Activated T-helper 2 cell treated with anti-CD3 and anti-CD28 coated beads, Interferon-gamma antibody, Interleukin-2, Interleukin-4, amounts not matched to agents 10 μg/mL and 5 μg/mL and 100 μg/mL, durations not matched to agents 14 hours and 24 hours and 36 hours (primary cell): ENCODE results near the gene BGLAP. TPM values are rescaled to one million over a fixed set of nuclear protein-coding genes. Genes with fewer than 3 reads are reported as not detected.
A peak's percentile ranks its signal among the peaks of the same experiment; 100 is the strongest.

Experiments used
- DNase-seq: peaks from one replicate; pipeline ENCODE4 v3.0.0; 2021; ENCODE audit warnings: low spot score
- H3K27ac Mint-ChIP-seq: one replicate; pipeline ENCODE4 v1.8.0; 2021; ENCODE audit warnings: mixed read lengths
- H3K27me3 Mint-ChIP-seq: one replicate; pipeline ENCODE4 v1.8.0; 2021; ENCODE audit warnings: low read depth, mixed read lengths
- H3K36me3 Mint-ChIP-seq: one replicate; pipeline ENCODE4 v1.8.0; 2021; ENCODE audit warnings: low read depth, mixed read lengths
- H3K4me1 Mint-ChIP-seq: one replicate; pipeline ENCODE4 v1.8.0; 2021; ENCODE audit warnings: low read depth, mixed read lengths
- H3K4me3 Mint-ChIP-seq: one replicate; pipeline ENCODE4 v1.8.0; 2021; ENCODE audit warnings: low read depth, mild to moderate bottlenecking, moderate library complexity, mixed read lengths
- H3K9me3 Mint-ChIP-seq: one replicate; pipeline ENCODE4 v1.8.0; 2021; ENCODE audit warnings: mixed read lengths
- intact Hi-C: fragments of 100-400 bp; cut with micrococcal nuclease; formaldehyde crosslinking; loops from one replicate; pipeline ENCODE4 v1.15.1; 2023
- total RNA-seq: library from RNA; stranded (reverse); gene quantifications from 2 replicates; pipeline ENCODE4 v1.2.3, GENCODE V29; 2022

BGLAP gene
- total RNA-seq, 1 donor from 2014 or later, result 2.2 TPM

GRCh38 chr1:156286061-156286460 is 44.1 kb downstream of the BGLAP start:
- no peak overlapping the region for H3K4me3 Mint-ChIP-seq
- intact Hi-C loops, result no loop called here
- H3K27me3 Mint-ChIP-seq, result no peaks in the 10 kb centered on the region
- H3K4me1 Mint-ChIP-seq, result peaks cover 19% of the 10 kb centered on the region
- DNase-seq, result no peak
- no peak overlapping the region for H3K27ac Mint-ChIP-seq
- H3K9me3 Mint-ChIP-seq, result no peaks in the 10 kb centered on the region
- peaks cover 21% of the 10 kb centered on the region for H3K36me3 Mint-ChIP-seq

- DNase-seq, result no peak
- Mint-ChIP-seq H3K4me1 (peaks cover 9% of the 10 kb centered on the region), H3K9me3 (no peaks in the 10 kb centered on the region), H3K4me3 (no peak overlapping the region), H3K36me3 (peaks cover 24% of the 10 kb centered on the region), H3K27ac (no peak overlapping the region), H3K27me3 (no peaks in the 10 kb centered on the region)
- intact Hi-C loops, result no loop called here
Observed at GRCh38 chr1:156289857-156290256, 47.9 kb downstream of the BGLAP start.

GRCh38 chr1:156291226-156292061 is 49.5 kb downstream of the BGLAP start:
- intact Hi-C loops, result no loop called here
- Mint-ChIP-seq H3K27ac (peak overlapping the region; percentile 66), H3K36me3 (peaks cover 17% of the 10 kb centered on the region), H3K9me3 (no peaks in the 10 kb centered on the region), H3K27me3 (no peaks in the 10 kb centered on the region), H3K4me3 (peak overlapping the region; percentile 45), H3K4me1 (peaks cover 15% of the 10 kb centered on the region)
- no peak for DNase-seq

Other genes starting within 250 kb of the BGLAP start
- gene SSR2, start 221.2 kb upstream of the BGLAP start, total RNA-seq, result 227 and 239 TPM in 2 replicates
- gene UBQLN4, start 188.4 kb upstream of the BGLAP start, total RNA-seq, result 71.3 and 73.3 TPM in 2 replicates
- gene LAMTOR2, start 187.4 kb upstream of the BGLAP start, total RNA-seq, result 71.0 and 72.5 TPM in 2 replicates
- gene RAB25, start 181.0 kb upstream of the BGLAP start, total RNA-seq, result 0.18 and 0.21 TPM in 2 replicates
- gene MEX3A, start 159.7 kb upstream of the BGLAP start, total RNA-seq, result 1.2 and 1.6 TPM in 2 replicates
- 246 and 247 TPM in 2 replicates for gene LMNA, start 127.5 kb upstream of the BGLAP start, total RNA-seq
- gene SEMA4A, start 88.6 kb upstream of the BGLAP start, total RNA-seq, result 128 and 132 TPM in 2 replicates
- gene SLC25A44, start 48.1 kb upstream of the BGLAP start, total RNA-seq, result 62.6 and 63.7 TPM in 2 replicates
- gene PMF1, start 29.2 kb upstream of the BGLAP start, total RNA-seq, result 115 and 117 TPM in 2 replicates
- 5.8 and 7.1 TPM in 2 replicates for gene PAQR6, start 5.9 kb downstream of the BGLAP start, total RNA-seq
- 83.2 and 89.3 TPM in 2 replicates for gene SMG5, start 40.6 kb downstream of the BGLAP start, total RNA-seq
- 6.8 and 7.8 TPM in 2 replicates for gene TMEM79, start 42.1 kb downstream of the BGLAP start, total RNA-seq
- 19.1 and 19.8 TPM in 2 replicates for gene GLMP, start 53.5 kb downstream of the BGLAP start, total RNA-seq
- gene VHLL, start 57.1 kb downstream of the BGLAP start, total RNA-seq, result not detected in 2 replicates
- gene CCT3, start 96.1 kb downstream of the BGLAP start, total RNA-seq, result 504 and 517 TPM in 2 replicates
- 0.39 TPM in 1 of 2 replicates, not detected in the other for gene TSACC, start 96.3 kb downstream of the BGLAP start, total RNA-seq
- not detected in 2 replicates for gene RHBG, start 127.0 kb downstream of the BGLAP start, total RNA-seq